Measurements from ENCODE around the gene ATP9B.
"Not testable (repeated sequence)": the region's sequence is repeated elsewhere in the genome, so short reads cannot be mapped to it uniquely, and the experiment has no call there.

Gene ATP9B

GRCh38 chr18:79283131-79283810 lies 214.1 kb downstream of the ATP9B start:
- H3K4me3 ChIP-seq (replicated peaks; ENCODE audit: low read depth, low read length): no peak overlapping the region
- H3K36me3 ChIP-seq (ENCODE audit: control insufficient read depth, insufficient read depth, low read length): no peaks in the 10 kb centered on the region; the same call in 1 of the 2 replicates
- no peak for DNase-seq (ENCODE audit: extremely low read depth, insufficient read length)
- TF ChIP-seq, protein P1, sequence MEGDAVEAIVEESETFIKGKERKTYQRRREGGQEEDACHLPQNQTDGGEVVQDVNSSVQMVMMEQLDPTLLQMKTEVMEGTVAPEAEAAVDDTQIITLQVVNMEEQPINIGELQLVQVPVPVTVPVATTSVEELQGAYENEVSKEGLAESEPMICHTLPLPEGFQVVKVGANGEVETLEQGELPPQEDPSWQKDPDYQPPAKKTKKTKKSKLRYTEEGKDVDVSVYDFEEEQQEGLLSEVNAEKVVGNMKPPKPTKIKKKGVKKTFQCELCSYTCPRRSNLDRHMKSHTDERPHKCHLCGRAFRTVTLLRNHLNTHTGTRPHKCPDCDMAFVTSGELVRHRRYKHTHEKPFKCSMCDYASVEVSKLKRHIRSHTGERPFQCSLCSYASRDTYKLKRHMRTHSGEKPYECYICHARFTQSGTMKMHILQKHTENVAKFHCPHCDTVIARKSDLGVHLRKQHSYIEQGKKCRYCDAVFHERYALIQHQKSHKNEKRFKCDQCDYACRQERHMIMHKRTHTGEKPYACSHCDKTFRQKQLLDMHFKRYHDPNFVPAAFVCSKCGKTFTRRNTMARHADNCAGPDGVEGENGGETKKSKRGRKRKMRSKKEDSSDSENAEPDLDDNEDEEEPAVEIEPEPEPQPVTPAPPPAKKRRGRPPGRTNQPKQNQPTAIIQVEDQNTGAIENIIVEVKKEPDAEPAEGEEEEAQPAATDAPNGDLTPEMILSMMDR (IDR thresholded peaks at IDR 0.05; ENCODE audit: insufficient read depth, low read length, poor library complexity, severe bottlenecking): no peak
- H3K27me3 ChIP-seq (replicated peaks; ENCODE audit: control insufficient read depth, insufficient read depth, low read length): no peaks in the 10 kb centered on the region

- H3K4me3 ChIP-seq (replicated peaks; ENCODE audit: low read depth, low read length): no peak overlapping the region
- no peaks in the 10 kb centered on the region; the same call in 1 of the 2 replicates for H3K36me3 ChIP-seq (ENCODE audit: control insufficient read depth, insufficient read depth, low read length)
- TF ChIP-seq, protein P1 (IDR thresholded peaks at IDR 0.05; ENCODE audit: insufficient read depth, low read length, poor library complexity, severe bottlenecking): no peak
- no peak for DNase-seq (ENCODE audit: extremely low read depth, insufficient read length)
- H3K27me3 ChIP-seq (replicated peaks; ENCODE audit: control insufficient read depth, insufficient read depth, low read length): no peaks in the 10 kb centered on the region
These were observed 214.7 kb downstream of the ATP9B start for GRCh38 chr18:79283929-79284328.

GRCh38 chr18:79285191-79285590 lies 216.0 kb downstream of the ATP9B start:
- not testable (repeated sequence) for DNase-seq (ENCODE audit: extremely low read depth, insufficient read length); H3K27me3 ChIP-seq (replicated peaks; ENCODE audit: control insufficient read depth, insufficient read depth, low read length); H3K4me3 ChIP-seq (replicated peaks; ENCODE audit: low read depth, low read length); H3K36me3 ChIP-seq (ENCODE audit: control insufficient read depth, insufficient read depth, low read length)

- not testable (repeated sequence) for DNase-seq (ENCODE audit: extremely low read depth, insufficient read length); H3K4me3 ChIP-seq (replicated peaks; ENCODE audit: low read depth, low read length); H3K36me3 ChIP-seq (ENCODE audit: control insufficient read depth, insufficient read depth, low read length); H3K27me3 ChIP-seq (replicated peaks; ENCODE audit: control insufficient read depth, insufficient read depth, low read length)
These were observed 221.2 kb downstream of the ATP9B start for GRCh38 chr18:79290409-79290808.

DNA sequence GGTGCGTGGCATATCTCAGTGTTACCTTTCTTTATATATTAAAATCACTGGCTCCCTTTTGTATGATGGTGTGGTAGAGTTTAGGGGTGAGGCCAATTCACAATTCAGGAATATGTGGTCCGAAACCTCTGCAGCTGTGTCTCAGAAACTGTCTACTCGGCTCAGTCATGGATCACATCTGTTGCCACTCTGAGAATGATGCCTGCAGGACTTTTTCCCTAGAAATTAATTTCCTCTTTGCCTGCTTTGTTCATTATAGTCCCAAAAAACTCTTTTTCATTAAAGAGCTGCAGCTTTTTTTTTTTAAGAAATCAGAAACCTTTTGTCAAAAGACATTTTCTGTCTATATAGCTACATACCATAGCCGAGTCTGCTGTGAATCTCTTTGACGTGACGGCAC lies 221.7 kb downstream of the ATP9B start:
- DNase-seq (ENCODE audit: extremely low read depth, insufficient read length): no peak
- H3K27me3 ChIP-seq (replicated peaks; ENCODE audit: control insufficient read depth, insufficient read depth, low read length): no peaks in the 10 kb centered on the region
- TF ChIP-seq, protein P1 (IDR thresholded peaks at IDR 0.05; ENCODE audit: insufficient read depth, low read length, poor library complexity, severe bottlenecking): no peak
- H3K36me3 ChIP-seq (ENCODE audit: control insufficient read depth, insufficient read depth, low read length): peaks cover under 1% of the 10 kb centered on the region; the same call in 1 of the 2 replicates
- H3K4me3 ChIP-seq (replicated peaks; ENCODE audit: low read depth, low read length): no peak overlapping the region

DNA sequence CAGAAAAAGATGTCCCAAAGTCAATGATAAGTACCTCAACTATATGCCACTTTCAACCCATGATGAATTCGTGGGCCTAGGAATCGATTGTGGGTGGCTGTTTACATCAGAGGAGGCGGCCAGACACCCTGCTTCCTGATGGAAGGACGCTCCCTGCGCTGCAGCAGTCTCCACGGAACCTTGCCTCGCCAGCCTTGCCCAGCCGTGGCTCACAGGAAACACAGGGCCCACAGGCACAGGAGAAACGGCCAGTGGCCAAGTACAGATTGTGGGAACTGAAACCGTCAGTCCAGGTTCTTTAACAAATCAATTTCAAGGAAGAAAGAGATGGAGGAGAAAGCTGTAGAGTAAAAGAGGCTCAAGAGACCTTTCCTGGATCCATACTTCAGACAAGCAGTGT lies 225.0 kb downstream of the ATP9B start:
- Histone ChIP-seq H3K36me3 (ENCODE audit: control insufficient read depth, insufficient read depth, low read length) (peaks cover 2% of the 10 kb centered on the region; the same call in 1 of the 2 replicates), H3K27me3 (replicated peaks; ENCODE audit: control insufficient read depth, insufficient read depth, low read length) (no peaks in the 10 kb centered on the region), H3K4me3 (replicated peaks; ENCODE audit: low read depth, low read length) (no peak overlapping the region)
- no peak for DNase-seq (ENCODE audit: extremely low read depth, insufficient read length)
- TF ChIP-seq, protein P1 (IDR thresholded peaks at IDR 0.05; ENCODE audit: insufficient read depth, low read length, poor library complexity, severe bottlenecking): no peak

DNA sequence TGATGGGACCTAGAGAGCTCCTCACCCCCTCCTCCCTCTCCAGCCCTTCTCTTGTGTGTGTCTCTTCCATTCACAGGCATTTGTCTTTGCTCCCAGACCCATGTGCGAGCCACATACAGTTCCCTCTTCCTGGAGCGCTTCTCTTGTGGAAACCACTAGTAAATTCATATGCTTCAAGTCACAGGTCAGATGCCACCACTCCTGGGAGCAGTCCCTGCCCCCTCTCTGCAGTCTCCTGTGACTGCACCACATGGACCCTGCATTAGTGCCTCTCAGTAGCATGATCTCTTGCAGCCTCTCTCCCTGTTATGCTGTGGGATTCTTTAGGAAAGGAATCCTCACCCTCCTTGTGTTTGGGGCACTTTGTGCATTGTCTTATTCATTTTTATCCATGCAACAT lies 230.1 kb downstream of the ATP9B start:
- H3K36me3 ChIP-seq (ENCODE audit: control insufficient read depth, insufficient read depth, low read length): peaks cover 3% of the 10 kb centered on the region
- H3K27me3 ChIP-seq (replicated peaks; ENCODE audit: control insufficient read depth, insufficient read depth, low read length): no peaks in the 10 kb centered on the region
- no peak overlapping the region for H3K4me3 ChIP-seq (replicated peaks; ENCODE audit: low read depth, low read length)
- no peak for DNase-seq (ENCODE audit: extremely low read depth, insufficient read length)
- TF ChIP-seq, protein P1 (IDR thresholded peaks at IDR 0.05; ENCODE audit: insufficient read depth, low read length, poor library complexity, severe bottlenecking): no peak

All from GM06990 (cell line).